CD4-positive, alpha-beta T cell treated with Interleukin-6 at 100 ng/mL for 8 hours (primary cell): ENCODE data around the gene MMP15.
"Not testable (repeated sequence)": the region's sequence is repeated elsewhere in the genome, so short reads cannot be mapped to it uniquely, and the experiment has no call there.

Source experiments
- DNase-seq: peaks from one replicate; pipeline ENCODE4 v3.0.0-alpha.2; 2020; ENCODE audit warnings: mixed read lengths, low spot score

MMP15 gene

GRCh38 chr16:58086381-58087208 lies 61.0 kb downstream of the MMP15 start:
- DNase-seq: no peak

- no peak for DNase-seq
These were observed 61.8 kb downstream of the MMP15 start for GRCh38 chr16:58087209-58087913.

- no peak for DNase-seq
These were observed 62.5 kb downstream of the MMP15 start for GRCh38 chr16:58088091-58088490.

- not testable (repeated sequence) for DNase-seq
These were observed 64.8 kb downstream of the MMP15 start for GRCh38 chr16:58090396-58090795.

GRCh38 chr16:58094026-58094425 lies 68.5 kb downstream of the MMP15 start:
- no peak for DNase-seq

GRCh38 chr16:58094791-58095574 lies 69.4 kb downstream of the MMP15 start:
- DNase-seq: no peak

- not testable (repeated sequence) for DNase-seq
These were observed 70.0 kb downstream of the MMP15 start for GRCh38 chr16:58095575-58095960.

GRCh38 chr16:58096249-58096648 lies 70.7 kb downstream of the MMP15 start:
- DNase-seq: no peak
